ENCODE results near the gene ERICH6B.

The ERICH6B gene

DNA sequence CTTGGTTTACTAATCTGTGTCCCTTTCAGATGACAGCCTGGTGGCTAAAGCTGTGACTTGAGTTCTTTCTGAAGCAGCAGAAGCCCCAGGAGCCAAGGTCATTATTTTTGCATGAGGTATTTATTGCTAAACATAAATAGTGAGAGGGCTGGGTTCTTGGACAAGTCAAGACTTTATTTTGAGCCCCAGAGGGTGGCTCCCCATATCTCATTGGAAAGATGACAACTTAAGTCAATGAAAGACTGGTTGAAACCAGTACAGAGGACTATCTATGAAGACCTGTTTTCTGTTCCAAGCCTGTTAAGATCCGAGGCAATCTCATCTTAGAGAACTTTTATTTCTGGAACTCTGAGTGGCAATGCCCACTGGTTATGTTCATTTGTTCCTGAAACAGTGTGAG, 14.4 kb upstream of the ERICH6B start:
- H3K27ac ChIP-seq (ENCODE audit: low read depth, low read length): no peak overlapping the region
- no peaks in the 10 kb centered on the region for H3K9me3 ChIP-seq (ENCODE audit: insufficient read depth, low read depth, low read length)
- no peak overlapping the region for H3K4me3 ChIP-seq (ENCODE audit: low read length)
- H3K27me3 ChIP-seq (ENCODE audit: insufficient read depth, low read length): no peaks in the 10 kb centered on the region
- H3K9ac ChIP-seq (ENCODE audit: low read depth, low read length): no peak overlapping the region
- peaks cover 26% of the 10 kb centered on the region for H3K4me1 ChIP-seq (ENCODE audit: insufficient read depth, low read length)
- no peaks in the 10 kb centered on the region for H3K36me3 ChIP-seq (ENCODE audit: insufficient read depth, low read length)
- WGBS: 97% methylated on average over 1 of the region's 1 CpG

DNA sequence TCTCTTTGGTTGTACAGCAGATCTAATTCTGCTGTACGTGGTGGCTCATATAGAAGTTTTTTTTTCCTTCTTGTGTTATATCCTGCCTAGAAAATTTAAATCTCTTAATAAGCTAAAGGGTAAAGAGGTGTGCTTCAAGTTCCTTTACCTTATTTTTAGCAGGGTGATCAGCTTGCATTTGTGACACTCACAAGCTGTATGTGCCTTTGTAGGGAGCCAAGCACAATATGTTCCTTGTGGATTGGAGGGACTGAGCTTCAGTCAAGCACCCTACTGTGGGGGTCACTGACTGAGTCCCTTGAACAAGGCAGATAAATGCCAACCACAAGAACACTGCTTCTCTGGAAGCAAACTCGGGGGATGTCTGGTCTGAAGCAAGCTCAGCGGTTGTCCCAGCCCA, 12.6 kb upstream of the ERICH6B start:
- Histone ChIP-seq H3K36me3 (ENCODE audit: insufficient read depth, low read length) (no peaks in the 10 kb centered on the region), H3K9ac (ENCODE audit: low read depth, low read length) (no peak overlapping the region), H3K27me3 (ENCODE audit: insufficient read depth, low read length) (no peaks in the 10 kb centered on the region), H3K9me3 (ENCODE audit: insufficient read depth, low read depth, low read length) (no peaks in the 10 kb centered on the region), H3K4me1 (ENCODE audit: insufficient read depth, low read length) (peaks cover 26% of the 10 kb centered on the region), H3K4me3 (ENCODE audit: low read length) (no peak overlapping the region), H3K27ac (ENCODE audit: low read depth, low read length) (no peak overlapping the region)
- 93% methylated on average over 3 of the region's 3 CpGs for WGBS

DNA sequence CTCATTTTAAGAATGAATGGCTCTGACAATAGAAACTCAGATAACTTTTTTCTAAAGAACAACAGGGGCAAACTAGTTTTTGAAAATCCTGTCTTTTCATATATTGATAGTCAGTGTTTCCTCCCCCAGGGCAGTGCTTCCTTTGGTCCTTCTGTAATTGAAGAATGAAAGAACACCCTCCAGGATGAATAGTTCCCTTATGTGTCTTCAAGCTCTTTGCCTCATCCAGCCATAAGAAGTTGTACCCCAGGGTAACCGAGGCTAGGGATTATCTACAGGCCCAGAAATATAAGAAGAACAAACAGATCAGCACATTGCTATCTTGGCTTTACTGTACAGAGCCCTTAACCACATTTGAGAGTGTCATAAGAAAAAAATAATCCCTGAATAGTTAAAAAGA, 12.1 kb upstream of the ERICH6B start:
- Histone ChIP-seq H3K9ac (ENCODE audit: low read depth, low read length) (no peak overlapping the region), H3K4me1 (ENCODE audit: insufficient read depth, low read length) (peaks cover 26% of the 10 kb centered on the region), H3K36me3 (ENCODE audit: insufficient read depth, low read length) (no peaks in the 10 kb centered on the region), H3K9me3 (ENCODE audit: insufficient read depth, low read depth, low read length) (no peaks in the 10 kb centered on the region), H3K27ac (ENCODE audit: low read depth, low read length) (no peak overlapping the region), H3K4me3 (ENCODE audit: low read length) (no peak overlapping the region), H3K27me3 (ENCODE audit: insufficient read depth, low read length) (no peaks in the 10 kb centered on the region)
- WGBS: 84% methylated on average over 1 of the region's 1 CpG

DNA sequence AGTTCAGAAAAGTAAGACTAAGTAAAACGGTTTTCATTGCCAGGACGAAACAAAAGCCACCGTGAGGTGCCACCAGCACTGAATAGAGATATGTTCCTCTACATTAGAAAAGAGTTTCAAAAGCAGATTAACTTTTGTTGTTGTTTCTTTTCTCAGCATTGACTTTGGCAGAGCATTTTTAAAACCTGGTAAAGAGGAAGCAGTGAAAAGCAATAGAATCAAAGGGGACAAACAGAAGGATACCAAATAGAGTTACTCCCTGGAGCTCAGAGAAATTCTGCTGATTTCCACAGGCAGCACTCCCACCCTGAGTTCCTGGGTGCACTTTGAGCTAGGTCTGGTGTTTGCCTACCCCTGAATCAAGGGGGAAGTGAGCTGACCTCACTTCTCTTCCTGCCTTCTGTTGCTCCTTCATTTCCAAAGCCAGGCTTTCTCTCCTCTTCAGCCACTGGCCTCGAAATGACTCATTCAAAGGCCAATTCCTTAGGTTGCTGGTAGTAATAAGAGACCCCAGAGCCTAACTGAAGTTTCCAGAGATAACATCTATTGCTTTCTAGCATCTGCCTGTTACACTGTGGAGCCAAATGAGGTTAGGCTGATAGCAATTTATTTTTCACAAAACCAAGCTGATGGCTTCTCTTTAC, 11.3 kb upstream of the ERICH6B start:
- Histone ChIP-seq H3K4me3 (ENCODE audit: low read length) (no peak overlapping the region), H3K27ac (ENCODE audit: low read depth, low read length) (peak overlapping the region; percentile 63; the same call in 1 of the 2 replicates), H3K36me3 (ENCODE audit: insufficient read depth, low read length) (no peaks in the 10 kb centered on the region), H3K4me1 (ENCODE audit: insufficient read depth, low read length) (peaks cover 26% of the 10 kb centered on the region), H3K9me3 (ENCODE audit: insufficient read depth, low read depth, low read length) (no peaks in the 10 kb centered on the region), H3K27me3 (ENCODE audit: insufficient read depth, low read length) (no peaks in the 10 kb centered on the region), H3K9ac (ENCODE audit: low read depth, low read length) (no peak overlapping the region)
- WGBS: 34% methylated on average over 4 of the region's 4 CpGs

DNA sequence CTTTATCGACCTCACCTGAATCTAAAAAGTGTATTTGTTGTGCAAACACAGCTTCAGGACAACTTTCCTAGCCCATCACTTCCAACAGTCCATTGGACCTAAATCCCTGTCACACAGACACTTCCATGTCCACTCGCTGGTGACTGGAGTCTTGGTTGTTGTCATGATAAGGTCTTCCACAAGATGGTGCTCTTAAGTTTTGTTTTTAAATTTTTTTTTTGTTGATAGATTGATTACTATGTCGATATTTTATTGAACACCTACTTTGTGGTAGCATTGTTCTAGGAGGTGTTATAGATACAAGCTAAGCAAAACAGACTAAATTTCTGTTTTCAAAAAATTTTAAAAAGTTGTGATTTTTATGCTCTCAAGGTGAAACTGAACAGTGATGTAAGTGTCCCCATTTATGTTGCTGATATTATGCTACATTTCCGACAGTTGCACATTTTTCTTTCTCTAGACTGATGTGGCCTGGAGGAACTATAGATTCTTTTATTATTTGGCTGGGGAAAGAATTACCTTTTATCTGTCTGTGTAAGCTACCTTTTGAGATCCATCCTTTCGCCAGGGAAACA, 8.1 kb upstream of the ERICH6B start:
- H3K9me3 ChIP-seq (ENCODE audit: insufficient read depth, low read depth, low read length): no peaks in the 10 kb centered on the region

DNA sequence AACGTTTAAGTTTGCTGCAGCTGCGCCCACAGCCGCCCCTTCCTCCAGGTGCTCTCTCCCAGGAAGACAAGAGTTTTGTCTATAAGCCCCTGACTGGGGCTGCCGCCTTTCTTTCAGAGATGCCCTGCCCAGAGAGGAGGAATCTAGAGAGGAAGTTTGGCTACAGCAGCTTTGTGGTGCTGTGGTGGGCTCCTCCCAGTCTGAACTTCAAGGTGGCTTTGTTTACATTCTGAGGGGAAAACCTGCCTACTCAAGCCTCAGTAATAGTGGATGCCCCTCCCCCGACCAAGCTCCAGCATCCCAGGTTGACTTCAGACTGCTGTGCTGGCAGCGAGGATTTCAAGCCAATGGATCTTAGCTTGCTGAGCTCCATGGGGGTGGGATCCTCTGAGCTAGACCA, 6.4 kb upstream of the ERICH6B start:
- H3K27ac ChIP-seq (ENCODE audit: low read depth, low read length): no peak overlapping the region
- peaks cover 10% of the 10 kb centered on the region for H3K4me1 ChIP-seq (ENCODE audit: insufficient read depth, low read length)
- H3K27me3 ChIP-seq (ENCODE audit: insufficient read depth, low read length): no peaks in the 10 kb centered on the region
- no peaks in the 10 kb centered on the region for H3K9me3 ChIP-seq (ENCODE audit: insufficient read depth, low read depth, low read length)
- 26% methylated on average over 6 of the region's 6 CpGs for WGBS
- no peaks in the 10 kb centered on the region for H3K36me3 ChIP-seq (ENCODE audit: insufficient read depth, low read length)
- 0 out of 2 replicates have a peak overlapping the region, but pooled peaks have one; percentile 7 for H3K9ac ChIP-seq (ENCODE audit: low read depth, low read length)
- peak overlapping the region; percentile 5; the same call in 1 of the 2 replicates for H3K4me3 ChIP-seq (ENCODE audit: low read length)

More for the DNA sequence above, 8.1 kb upstream of the ERICH6B start:
- Histone ChIP-seq H3K4me1 (ENCODE audit: insufficient read depth, low read length) (peaks cover 26% of the 10 kb centered on the region), H3K4me3 (ENCODE audit: low read length) (no peak overlapping the region), H3K27me3 (ENCODE audit: insufficient read depth, low read length) (no peaks in the 10 kb centered on the region), H3K36me3 (ENCODE audit: insufficient read depth, low read length) (no peaks in the 10 kb centered on the region), H3K27ac (ENCODE audit: low read depth, low read length) (no peak overlapping the region), H3K9ac (ENCODE audit: low read depth, low read length) (no peak overlapping the region)
- 61% methylated on average over 5 of the region's 5 CpGs for WGBS

DNA sequence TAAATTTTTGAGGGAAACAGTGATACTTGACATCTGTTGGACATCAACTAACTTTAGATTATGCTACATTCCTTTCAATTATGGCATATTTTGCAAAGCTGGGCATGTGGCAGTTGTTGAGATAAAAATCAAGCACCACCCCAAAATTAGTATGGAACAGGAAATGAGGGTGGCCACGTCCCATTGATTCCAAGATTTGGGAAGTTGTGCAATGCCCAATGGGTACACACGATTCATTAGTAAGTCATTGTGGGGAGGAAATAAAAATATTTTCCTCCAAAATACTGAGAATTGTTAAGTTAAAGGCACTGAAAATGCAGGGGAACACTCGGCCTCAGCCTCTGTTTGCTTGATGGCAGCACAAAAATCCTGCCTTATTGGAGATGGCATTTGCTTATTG, 7.6 kb downstream of the ERICH6B start:
- Histone ChIP-seq H3K9ac (ENCODE audit: low read depth, low read length) (no peak overlapping the region), H3K27me3 (ENCODE audit: insufficient read depth, low read length) (no peaks in the 10 kb centered on the region), H3K27ac (ENCODE audit: low read depth, low read length) (no peak overlapping the region), H3K36me3 (ENCODE audit: insufficient read depth, low read length) (no peaks in the 10 kb centered on the region), H3K9me3 (ENCODE audit: insufficient read depth, low read depth, low read length) (no peaks in the 10 kb centered on the region), H3K4me3 (ENCODE audit: low read length) (no peak overlapping the region), H3K4me1 (ENCODE audit: insufficient read depth, low read length) (peaks cover 3% of the 10 kb centered on the region; the same call in 1 of the 2 replicates)
- WGBS: 86% methylated on average over 3 of the region's 3 CpGs

DNA sequence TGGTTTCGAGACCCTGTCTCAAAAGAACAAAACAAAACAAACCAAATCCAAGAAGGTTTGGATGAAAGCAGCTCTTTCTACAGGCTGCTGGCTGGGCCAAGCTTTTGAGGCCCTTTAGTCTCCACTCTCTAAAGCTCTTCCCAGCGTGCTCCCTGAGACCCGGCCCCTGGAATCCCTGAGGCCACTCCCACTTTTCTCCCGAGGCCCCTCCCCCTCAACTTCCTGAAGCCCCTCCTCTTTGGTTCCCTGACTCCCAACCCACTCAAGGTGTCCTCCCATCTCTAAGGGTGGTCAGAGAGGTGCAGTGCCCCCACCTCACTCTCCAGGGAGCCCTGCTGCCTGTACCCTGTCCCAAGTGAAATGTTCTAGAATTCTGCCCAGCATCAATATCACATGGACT, 10.6 kb downstream of the ERICH6B start:
- Histone ChIP-seq H3K27me3 (ENCODE audit: insufficient read depth, low read length) (no peaks in the 10 kb centered on the region), H3K36me3 (ENCODE audit: insufficient read depth, low read length) (no peaks in the 10 kb centered on the region), H3K9ac (ENCODE audit: low read depth, low read length) (no peak overlapping the region), H3K9me3 (ENCODE audit: insufficient read depth, low read depth, low read length) (no peaks in the 10 kb centered on the region), H3K27ac (ENCODE audit: low read depth, low read length) (no peak overlapping the region), H3K4me1 (ENCODE audit: insufficient read depth, low read length) (no peaks in the 10 kb centered on the region), H3K4me3 (ENCODE audit: low read length) (no peak overlapping the region)
- WGBS: 74% methylated on average over 4 of the region's 4 CpGs

DNA sequence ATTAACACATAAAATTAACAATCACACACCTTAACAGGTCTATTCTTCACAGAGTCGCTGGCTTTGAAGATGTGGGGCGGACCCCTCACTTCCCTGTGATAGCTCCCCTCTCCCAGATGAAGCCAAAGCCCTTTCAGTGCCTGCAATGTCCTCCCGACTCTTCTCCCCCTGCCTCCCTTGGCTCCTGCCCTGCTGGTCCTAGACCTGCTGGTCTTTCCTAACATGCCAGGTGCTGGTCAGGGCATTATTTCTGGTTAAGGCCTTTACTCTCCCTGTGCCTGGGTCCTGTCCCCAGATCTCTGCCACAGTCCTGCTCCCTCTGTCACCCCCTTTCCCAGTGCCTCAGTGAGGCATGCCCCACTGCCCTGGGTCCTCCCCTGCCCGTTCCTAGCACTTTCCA, 12.2 kb downstream of the ERICH6B start:
- no peaks in the 10 kb centered on the region for H3K27me3 ChIP-seq (ENCODE audit: insufficient read depth, low read length)
- no peak overlapping the region for H3K4me3 ChIP-seq (ENCODE audit: low read length)
- H3K9me3 ChIP-seq (ENCODE audit: insufficient read depth, low read depth, low read length): no peaks in the 10 kb centered on the region
- no peak overlapping the region for H3K9ac ChIP-seq (ENCODE audit: low read depth, low read length)
- H3K4me1 ChIP-seq (ENCODE audit: insufficient read depth, low read length): no peaks in the 10 kb centered on the region
- H3K27ac ChIP-seq (ENCODE audit: low read depth, low read length): no peak overlapping the region
- H3K36me3 ChIP-seq (ENCODE audit: insufficient read depth, low read length): no peaks in the 10 kb centered on the region
- WGBS: 89% methylated on average over 4 of the region's 4 CpGs

DNA sequence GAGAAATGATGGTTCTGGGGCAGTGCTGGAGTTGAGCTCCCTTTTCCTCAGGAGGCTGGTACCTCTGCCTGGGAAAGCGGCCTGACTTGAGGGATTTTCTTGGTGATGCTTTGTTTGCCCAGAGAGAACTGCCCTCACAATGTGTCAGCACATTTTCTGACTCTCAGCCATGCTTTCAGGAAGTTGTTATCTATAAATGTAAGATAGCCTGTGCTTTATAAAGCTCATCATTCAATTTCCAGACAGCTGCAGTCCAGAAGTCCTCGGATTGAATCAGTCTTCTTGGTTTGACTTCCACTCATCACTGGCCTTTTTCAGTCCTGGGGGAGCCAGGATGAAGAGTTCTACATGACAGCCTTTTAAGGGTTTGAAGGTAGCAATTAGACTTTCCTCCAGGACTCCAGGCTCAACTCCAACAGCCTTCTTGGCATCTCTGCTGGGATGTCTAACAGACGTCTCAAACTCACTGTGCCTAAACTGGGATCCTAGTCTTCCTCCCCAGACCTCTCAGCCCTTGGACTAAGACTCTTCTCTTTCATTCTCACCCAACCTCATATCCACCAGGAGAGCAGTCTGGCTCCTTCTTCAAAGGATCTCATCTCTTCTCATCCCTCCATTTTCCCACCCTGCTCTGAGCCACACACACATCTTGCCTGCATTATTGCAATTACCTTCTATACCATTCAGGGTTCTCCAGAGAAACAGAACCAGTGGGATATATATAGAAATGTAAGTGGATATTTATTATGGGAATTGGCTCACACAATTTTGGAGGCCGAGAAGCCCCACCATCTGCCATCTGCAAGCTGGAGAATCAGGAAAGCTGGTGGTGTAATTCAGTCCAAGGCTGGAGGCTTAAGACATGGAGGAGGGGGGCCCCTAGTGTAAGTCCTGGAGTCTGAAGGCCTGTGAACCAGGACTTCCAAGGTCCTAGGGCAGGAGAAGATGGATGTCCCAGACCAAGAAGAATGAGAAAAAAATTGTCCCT, 13.1 kb downstream of the ERICH6B start:
- 86% methylated on average over 4 of the region's 4 CpGs for WGBS
- no peak overlapping the region for H3K27ac ChIP-seq (ENCODE audit: low read depth, low read length)
- no peaks in the 10 kb centered on the region for H3K36me3 ChIP-seq (ENCODE audit: insufficient read depth, low read length)
- no peak overlapping the region for H3K9ac ChIP-seq (ENCODE audit: low read depth, low read length)
- H3K9me3 ChIP-seq (ENCODE audit: insufficient read depth, low read depth, low read length): no peaks in the 10 kb centered on the region
- H3K4me3 ChIP-seq (ENCODE audit: low read length): no peak overlapping the region
- H3K27me3 ChIP-seq (ENCODE audit: insufficient read depth, low read length): no peaks in the 10 kb centered on the region
- no peaks in the 10 kb centered on the region for H3K4me1 ChIP-seq (ENCODE audit: insufficient read depth, low read length)

DNA sequence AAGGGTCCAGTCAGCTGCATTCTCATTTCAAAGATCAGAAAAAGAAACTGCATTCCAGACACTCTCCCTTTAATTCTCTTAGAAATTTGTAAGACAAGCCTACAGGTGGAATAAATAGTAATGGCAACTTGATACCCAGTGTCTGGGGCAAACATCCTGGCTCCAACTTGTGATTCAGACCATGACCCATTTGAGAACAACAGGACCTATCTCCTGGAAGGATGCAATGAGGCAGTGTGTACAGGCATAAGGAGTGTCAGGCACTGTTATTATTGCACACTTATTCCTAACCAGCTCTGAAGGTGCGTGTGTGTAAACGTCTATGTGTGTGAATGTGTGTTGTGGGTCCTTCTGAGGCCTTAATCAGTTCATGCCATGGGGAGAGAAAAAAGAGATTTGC, 13.9 kb downstream of the ERICH6B start:
- no peak overlapping the region for H3K4me3 ChIP-seq (ENCODE audit: low read length)
- no peak overlapping the region for H3K27ac ChIP-seq (ENCODE audit: low read depth, low read length)
- no peak overlapping the region for H3K9ac ChIP-seq (ENCODE audit: low read depth, low read length)
- H3K27me3 ChIP-seq (ENCODE audit: insufficient read depth, low read length): peaks cover 1% of the 10 kb centered on the region; the same call in 1 of the 2 replicates
- H3K4me1 ChIP-seq (ENCODE audit: insufficient read depth, low read length): no peaks in the 10 kb centered on the region
- H3K36me3 ChIP-seq (ENCODE audit: insufficient read depth, low read length): no peaks in the 10 kb centered on the region
- WGBS: 93% methylated on average over 2 of the region's 2 CpGs
- H3K9me3 ChIP-seq (ENCODE audit: insufficient read depth, low read depth, low read length): no peaks in the 10 kb centered on the region
